HG02759 (cell line): ENCODE results near the gene SLC16A11.

ENCODE experiments used
- ATAC-seq: cut with Tn5 transposase; IDR thresholded peaks from one replicate; pipeline ENCODE4 v1.9.1; 2021; ENCODE audit warnings: mild to moderate bottlenecking, moderate library complexity; ENCODE audit not compliant: unreplicated experiment

Gene SLC16A11

GRCh38 chr17:7027335-7027734 is 16.6 kb downstream of the SLC16A11 start:
- no peak for ATAC-seq

GRCh38 chr17:7026471-7027115 is 17.3 kb downstream of the SLC16A11 start:
- ATAC-seq, result no peak

DNA sequence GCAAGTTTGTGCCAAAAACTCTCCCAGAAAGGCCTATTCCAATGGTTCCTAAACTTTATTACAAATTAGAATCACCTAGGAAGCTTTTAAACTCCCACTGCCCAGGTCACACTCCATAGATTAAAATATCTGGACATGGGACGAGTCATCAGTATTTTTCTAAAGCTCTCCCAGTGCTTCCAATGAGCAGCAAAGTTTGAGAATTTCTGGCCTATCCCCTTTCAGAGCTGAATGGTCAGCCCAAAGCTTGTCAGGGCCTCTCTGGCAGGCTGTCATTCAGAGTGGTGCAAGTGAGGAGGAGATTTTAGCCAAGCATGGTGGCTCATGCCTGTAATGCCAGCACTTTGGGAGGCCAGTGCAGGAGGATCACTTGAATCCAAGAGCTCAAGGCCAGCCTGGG is 18.6 kb downstream of the SLC16A11 start:
- ATAC-seq, result no peak

GRCh38 chr17:7024402-7024785 is 19.5 kb downstream of the SLC16A11 start:
- no peak for ATAC-seq

DNA sequence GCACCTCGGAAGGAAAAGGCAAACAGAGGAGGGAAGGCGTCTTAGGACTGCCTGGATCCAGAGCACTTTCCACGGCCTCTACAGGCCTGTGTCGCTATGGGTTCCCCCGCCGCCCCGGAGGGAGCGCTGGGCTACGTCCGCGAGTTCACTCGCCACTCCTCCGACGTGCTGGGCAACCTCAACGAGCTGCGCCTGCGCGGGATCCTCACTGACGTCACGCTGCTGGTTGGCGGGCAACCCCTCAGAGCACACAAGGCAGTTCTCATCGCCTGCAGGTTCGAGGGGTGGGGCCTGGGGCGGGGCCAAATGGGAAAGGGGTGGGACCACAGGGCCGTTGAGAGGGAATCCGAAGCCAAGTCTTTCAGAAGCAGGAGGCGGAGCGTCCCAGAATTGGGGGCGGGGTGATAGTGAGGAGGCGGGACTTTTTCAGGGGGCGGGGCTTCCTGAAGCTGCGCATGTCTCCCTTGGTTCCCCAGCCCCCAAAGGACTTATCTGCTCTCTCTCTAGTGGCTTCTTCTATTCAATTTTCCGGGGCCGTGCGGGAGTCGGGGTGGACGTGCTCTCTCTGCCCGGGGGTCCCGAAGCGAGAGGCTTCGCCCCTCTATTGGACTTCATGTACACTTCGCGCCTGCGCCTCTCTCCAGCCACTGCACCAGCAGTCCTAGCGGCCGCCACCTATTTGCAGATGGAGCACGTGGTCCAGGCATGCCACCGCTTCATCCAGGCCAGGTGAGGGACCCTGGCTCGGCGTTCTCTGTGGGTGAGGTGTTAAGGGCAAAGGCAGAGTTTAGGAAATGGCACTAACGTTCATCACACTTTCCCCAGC is 20.1 kb downstream of the SLC16A11 start:
- no peak for ATAC-seq

GRCh38 chr17:7022781-7023571 is 20.9 kb downstream of the SLC16A11 start, which contains the start of gene BCL6B:
TSS of gene BCL6B (plus strand) at chr17:7023050. CDS start at chr17:7023672, 622 bp downstream.
- ATAC-seq, result no peak

GRCh38 chr17:7021993-7022778 is 21.7 kb downstream of the SLC16A11 start:
- peak; percentile 81 for ATAC-seq

DNA sequence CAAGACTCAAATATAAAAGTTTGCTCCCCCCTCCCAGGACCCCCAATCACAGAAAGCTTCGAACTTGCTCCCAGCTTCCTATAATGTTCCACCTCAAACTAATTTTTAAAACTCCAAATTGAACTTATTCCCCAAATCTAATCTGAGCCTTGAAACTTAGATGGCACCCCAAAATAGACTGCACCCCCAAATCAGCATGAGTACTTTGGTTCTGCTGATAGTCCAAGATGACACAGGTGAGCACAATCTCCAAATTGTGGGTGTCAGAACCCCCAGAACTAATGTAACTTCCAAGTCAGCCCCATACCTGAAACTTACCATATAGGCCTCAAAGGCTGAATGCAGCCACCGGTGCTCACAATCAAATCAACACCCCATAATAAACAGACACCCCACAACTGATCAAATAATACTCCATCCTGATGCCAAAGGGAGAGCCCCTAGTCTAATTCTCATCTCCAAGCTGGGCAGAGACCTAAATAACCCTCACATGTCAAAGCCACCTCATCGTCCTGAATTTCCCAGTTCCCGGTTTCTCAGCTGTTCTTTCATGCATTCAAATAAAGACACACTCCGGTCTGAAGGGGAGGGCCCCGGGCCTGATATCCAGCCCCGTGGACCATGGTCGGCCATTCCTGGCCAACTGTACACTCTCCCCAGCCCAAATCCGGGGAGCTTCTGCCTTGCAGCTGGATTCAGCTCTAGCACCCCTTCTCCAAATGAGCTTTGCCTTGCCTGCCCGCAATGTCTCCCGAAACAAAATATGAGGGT is 22.8 kb downstream of the SLC16A11 start:
- ATAC-seq, result no peak

GRCh38 chr17:7019839-7020519 is 23.9 kb downstream of the SLC16A11 start:
- ATAC-seq, result no peak

DNA sequence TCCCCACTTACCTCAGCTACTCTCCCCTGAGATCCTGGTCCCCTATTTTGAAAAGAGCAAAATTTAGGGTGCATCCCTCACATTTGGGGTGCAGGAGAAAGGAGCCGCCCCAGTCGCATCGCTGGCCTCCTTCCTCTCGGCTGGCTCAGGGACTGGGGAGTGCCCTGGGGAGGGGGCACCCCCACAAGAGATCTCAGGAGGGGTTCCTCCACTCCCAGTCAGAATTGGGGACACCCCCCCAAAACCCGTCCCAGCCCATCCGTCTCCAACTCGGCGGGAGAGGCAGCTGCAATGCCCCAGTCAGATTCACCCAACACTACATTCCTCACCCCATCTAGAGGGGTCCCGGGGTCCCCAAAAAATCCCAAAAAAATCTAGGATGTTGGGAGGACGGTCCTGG is 24.5 kb downstream of the SLC16A11 start:
- ATAC-seq, result no peak

- no peak for ATAC-seq
These were observed 25.4 kb downstream of the SLC16A11 start for GRCh38 chr17:7018331-7018964.

GRCh38 chr17:7017827-7018200 is 26.1 kb downstream of the SLC16A11 start:
- ATAC-seq, result no peak

GRCh38 chr17:7016886-7017826 is 26.7 kb downstream of the SLC16A11 start:
- ATAC-seq, result no peak

- no peak for ATAC-seq
These were observed 27.5 kb downstream of the SLC16A11 start for GRCh38 chr17:7016418-7016817.

GRCh38 chr17:7014995-7015958 is 28.6 kb downstream of the SLC16A11 start:
- peak; percentile 20 for ATAC-seq

GRCh38 chr17:7014261-7014994 is 29.5 kb downstream of the SLC16A11 start:
- peak; percentile 81 for ATAC-seq
